Epithelial cell of prostate (primary cell): ENCODE measurements around the gene COBL.

Experiments
- DNase-seq: peaks from one replicate; pipeline ENCODE4 v3.0.0-alpha.2; 2011; ENCODE audit warnings: low read depth, low spot score
- H3K27ac ChIP-seq: fragments of 450-650 bp; 2 replicates; pipeline ENCODE4 v1.5.1; 2017; ENCODE audit warnings: mild to moderate bottlenecking

Gene COBL

DNA sequence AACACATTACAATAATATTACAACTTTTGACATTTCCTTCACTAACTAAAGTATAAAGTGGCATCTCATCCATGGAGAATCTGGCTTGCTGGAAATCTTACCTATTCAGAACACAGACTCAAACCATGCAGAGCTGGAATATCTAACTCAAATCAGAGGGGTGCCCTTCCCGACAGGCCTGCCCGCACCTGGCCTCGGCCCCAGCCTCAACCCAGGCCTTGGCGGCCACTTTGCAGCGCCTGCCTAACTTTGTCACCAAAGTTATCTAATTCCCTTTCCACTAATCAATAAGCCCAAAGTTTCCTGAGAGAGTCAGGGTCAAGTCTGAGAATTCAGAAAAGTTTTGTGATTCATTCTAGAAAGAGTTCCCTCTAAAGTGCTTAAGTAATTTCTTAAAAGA is 212.9 kb downstream of the COBL start:
- H3K27ac ChIP-seq, result no peak overlapping the region
- no peak for DNase-seq

- DNase-seq, result no peak
- no peak overlapping the region for H3K27ac ChIP-seq
These were observed 213.8 kb downstream of the COBL start for GRCh38 chr7:51102828-51103227.

- H3K27ac ChIP-seq, result no peak overlapping the region
- DNase-seq, result no peak
These were observed 215.4 kb downstream of the COBL start for GRCh38 chr7:51101111-51101757.

DNA sequence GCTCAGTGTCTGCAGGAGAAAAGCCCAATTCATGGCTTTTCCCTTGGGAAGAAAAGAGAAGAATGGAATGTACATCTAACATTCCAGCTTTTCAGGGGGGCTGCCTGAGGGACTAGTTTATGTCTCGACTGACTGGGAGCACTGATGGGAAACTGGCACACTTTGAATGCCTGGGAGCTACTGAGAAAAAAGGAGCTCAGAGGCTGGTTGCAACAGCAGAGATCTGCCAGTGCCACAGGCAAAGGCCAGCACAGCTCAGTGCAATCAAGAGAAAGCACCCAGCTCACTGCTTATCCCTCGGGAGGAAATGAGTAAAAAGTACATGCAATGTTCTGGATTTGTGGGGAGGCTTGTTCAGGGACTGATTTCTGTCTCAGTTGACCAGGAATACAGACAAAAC is 226.2 kb downstream of the COBL start:
- DNase-seq, result no peak
- H3K27ac ChIP-seq, result no peak overlapping the region

- no peak for DNase-seq
- no peak overlapping the region for H3K27ac ChIP-seq
These were observed 231.4 kb downstream of the COBL start for GRCh38 chr7:51085034-51085692.

DNA sequence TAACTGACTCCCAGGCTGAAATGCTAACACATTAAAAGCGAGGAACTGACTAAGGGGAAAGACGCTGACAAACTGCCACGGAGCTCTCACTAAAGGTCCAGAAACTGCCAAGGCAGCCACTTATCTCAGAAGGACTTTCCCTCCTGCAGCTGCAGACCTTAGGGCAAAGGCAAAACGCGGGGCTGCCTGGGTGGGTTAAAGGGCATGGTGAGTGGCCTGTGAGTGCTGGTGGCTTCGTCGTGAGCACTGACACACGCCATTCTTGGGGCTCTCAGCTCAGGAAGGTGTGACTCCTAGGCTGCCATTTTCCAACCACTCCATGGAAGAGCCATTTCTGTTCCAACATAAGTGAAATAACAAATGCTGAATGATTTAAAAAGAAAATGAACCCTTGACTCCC is 232.5 kb downstream of the COBL start:
- DNase-seq, result no peak
- no peak overlapping the region for H3K27ac ChIP-seq

- DNase-seq, result no peak
These were observed 233.6 kb downstream of the COBL start for GRCh38 chr7:51082940-51083533.

DNA sequence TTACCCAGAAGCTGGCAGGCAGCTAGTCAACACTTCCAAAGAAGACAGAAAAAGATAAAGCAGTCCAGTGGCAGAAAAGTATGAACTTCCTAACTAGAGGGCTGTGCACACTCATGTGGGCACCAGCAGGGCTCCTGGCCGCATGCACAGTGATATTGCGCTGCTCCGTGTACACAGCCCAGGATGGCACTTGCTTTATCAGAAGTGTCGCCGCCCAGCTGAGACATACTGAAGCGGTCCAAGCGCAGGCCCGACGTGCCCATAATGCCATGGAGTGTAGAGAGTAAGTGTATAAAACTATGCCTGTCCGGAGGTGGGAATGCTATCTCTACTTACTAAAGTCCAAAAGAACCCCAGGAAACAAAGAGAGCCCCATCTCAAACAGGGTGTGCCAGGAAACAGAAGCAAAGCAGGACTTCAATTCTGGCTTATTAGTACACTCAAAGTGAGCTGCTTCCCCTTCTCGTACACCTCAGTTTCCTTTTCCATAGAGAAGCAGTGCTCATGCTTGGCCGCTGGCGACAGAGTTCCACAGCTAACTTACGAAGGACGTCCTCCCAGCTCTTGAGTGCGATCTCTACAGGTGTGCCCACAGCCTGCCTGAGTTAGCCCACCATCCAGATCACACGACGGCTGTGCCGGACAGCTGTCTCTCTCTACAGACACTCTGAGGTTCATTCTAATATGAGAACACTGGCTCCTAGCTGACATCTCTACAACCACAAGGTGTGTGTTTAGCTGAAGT is 234.3 kb downstream of the COBL start:
- no peak for DNase-seq
- no peak overlapping the region for H3K27ac ChIP-seq

More at GRCh38 chr7:51082940-51083533, 233.6 kb downstream of the COBL start:
- H3K27ac ChIP-seq, result no peak overlapping the region

DNA sequence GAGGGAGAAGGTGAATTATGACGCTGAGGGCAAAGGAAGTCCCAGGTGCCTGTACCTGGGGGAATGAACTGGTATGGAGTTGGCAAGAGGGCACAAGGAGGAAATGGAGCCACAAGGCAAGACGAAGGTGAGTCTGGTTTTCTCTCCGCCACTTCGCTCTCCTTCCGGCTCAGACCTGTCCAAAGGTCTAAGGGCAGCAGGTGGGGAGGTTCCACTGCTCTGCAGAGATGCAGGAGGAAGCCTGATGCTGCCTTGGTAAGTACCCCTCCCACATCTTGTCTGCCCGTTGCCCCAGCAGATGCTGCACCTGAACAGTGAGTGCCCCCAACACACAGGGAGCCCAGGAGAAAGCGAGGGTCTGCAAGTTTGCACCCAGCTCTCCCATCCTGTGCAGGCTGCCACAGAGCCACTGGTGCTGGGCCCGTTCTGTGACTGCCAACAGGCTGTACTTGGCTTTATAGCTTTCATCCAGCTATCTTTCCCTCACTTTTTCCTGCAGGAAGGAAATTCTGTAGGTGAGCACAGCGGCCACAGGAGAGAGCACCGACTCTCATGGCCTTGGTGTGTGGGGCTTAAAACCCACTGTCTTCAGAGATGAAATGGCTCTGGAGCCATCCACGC is 235.2 kb downstream of the COBL start:
- DNase-seq, result no peak
- no peak overlapping the region for H3K27ac ChIP-seq

DNA sequence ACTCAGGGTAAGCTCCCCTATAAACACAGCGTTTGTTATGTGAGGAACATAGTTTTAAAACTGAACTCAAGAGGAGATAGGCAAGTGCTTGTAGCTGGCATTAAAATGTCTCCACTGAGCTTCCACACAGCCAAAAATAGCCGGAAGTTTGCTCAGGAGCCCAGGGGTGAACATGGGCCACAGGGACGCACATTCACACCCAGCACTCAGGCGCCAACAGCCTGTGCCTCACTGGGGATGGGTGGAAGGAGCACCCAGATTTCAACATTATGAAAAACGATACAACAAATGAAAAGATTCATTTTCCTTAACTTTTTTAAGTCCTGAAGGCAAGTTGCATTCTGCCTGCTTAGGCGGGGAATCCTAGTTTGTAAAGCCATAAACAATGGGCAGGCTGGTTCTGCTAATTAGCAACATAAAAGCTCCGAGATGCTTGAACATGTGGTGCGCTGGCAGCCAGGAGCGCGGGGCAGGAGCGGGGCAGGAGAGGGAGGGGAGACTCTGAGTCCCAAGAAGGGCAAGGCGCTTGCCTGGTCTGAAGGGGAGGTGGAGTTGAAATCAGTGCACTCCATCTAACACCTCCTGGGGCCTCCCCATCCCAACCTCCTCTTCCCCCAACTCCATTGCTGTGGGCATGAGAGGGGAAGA is 235.9 kb downstream of the COBL start:
- no peak for DNase-seq

DNA sequence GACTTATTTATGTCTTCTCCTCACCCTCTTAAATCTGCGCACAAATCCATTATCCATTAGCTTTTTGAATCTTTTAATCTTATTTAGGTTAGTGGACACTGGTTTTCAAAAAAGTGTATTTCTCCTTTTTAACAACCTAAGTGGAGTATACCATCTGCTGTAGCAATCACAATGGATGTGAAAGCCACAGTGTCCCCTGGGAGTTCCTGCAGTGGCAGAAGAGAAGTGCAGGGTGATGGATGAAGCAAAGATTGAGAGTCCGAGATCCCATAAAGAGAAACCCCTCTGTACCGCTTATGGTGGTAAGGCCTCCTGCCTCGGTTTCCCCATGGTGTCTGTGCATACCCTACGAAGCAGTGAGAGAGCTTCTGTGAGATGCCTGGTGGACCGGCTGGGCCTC is 236.4 kb downstream of the COBL start:
- H3K27ac ChIP-seq, result no peak overlapping the region
- DNase-seq, result no peak

More for the DNA sequence above, 235.9 kb downstream of the COBL start:
- no peak overlapping the region for H3K27ac ChIP-seq

DNA sequence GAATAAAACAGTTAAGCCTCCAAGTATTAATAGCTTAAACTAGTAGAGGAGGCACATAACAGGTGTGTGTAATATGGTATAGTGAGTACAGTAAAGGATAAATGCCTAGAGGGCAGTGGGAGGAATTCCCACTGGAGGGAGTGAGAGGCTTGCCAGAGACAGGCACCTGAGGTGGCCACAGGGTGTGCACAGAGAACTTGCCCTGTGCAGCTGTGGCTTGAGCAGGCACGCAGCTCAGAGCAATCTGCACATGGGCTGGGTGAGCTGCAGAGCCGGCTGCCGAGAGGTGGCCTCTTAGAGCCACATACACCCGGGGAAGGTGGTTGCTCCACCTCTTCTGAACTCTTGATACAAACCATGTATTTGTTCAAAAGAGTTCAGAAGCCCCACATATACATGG is 237.1 kb downstream of the COBL start:
- DNase-seq, result no peak
- H3K27ac ChIP-seq, result no peak overlapping the region

GRCh38 chr7:51078653-51079052 is 238.0 kb downstream of the COBL start:
- no peak for DNase-seq
- H3K27ac ChIP-seq, result no peak overlapping the region

DNA sequence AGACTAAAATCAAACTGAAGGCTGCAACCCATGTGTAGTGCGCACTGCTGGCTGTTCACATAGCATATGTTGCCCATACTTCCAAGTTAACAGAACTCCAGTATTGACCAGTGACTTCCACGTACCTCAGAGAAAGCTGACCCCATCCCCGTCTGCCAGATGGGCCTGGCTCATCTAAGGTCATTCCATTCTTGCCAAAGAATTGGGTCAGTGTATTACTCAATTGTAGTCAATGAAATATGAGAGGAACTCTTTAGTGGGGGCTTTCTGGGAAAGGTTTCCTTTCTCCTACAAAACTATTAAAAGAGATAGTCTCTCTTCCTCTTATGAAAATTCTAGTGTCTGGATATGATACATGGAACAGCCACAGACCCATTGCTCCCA is 238.6 kb downstream of the COBL start:
- H3K27ac ChIP-seq, result no peak overlapping the region
- DNase-seq, result no peak

- no peak overlapping the region for H3K27ac ChIP-seq
These were observed 239.2 kb downstream of the COBL start for GRCh38 chr7:51077316-51077986.

GRCh38 chr7:51075681-51076580 is 240.7 kb downstream of the COBL start:
- no peak for DNase-seq
- no peak overlapping the region for H3K27ac ChIP-seq

More at GRCh38 chr7:51077316-51077986, 239.2 kb downstream of the COBL start:
- no peak for DNase-seq

GRCh38 chr7:51073171-51073570 is 243.4 kb downstream of the COBL start:
- no peak for DNase-seq
- H3K27ac ChIP-seq, result no peak overlapping the region

GRCh38 chr7:51072281-51072680 is 244.3 kb downstream of the COBL start:
- no peak overlapping the region for H3K27ac ChIP-seq
- DNase-seq, result no peak

GRCh38 chr7:51071427-51071826 is 245.2 kb downstream of the COBL start:
- DNase-seq, result no peak

More at GRCh38 chr7:51071427-51071826, 245.2 kb downstream of the COBL start:
- no peak overlapping the region for H3K27ac ChIP-seq
